SK-N-SH (cell line): ENCODE results near the gene UBE2I. TPM values are rescaled to one million over a fixed set of nuclear protein-coding genes. Genes with fewer than 3 reads are reported as not detected.

Source experiments
- CTCF ChIA-PET: fragments of 300-600, 350-600 bp; formaldehyde crosslinking; extraction: SDS; loops from one replicate; lab custom pipeline; 2021; lab: Yijun Ruan, JAX
- POLR2A ChIA-PET: fragments of 350-600 bp; sonication (Branson Sonifier 250); formaldehyde crosslinking; extraction: SDS; loops from one replicate; lab custom pipeline; 2020; ENCODE audit warnings: antibody characterized with exemption, inconsistent platforms; lab: Yijun Ruan, JAX
- DNase-seq: peaks from one replicate; pipeline ENCODE4 v3.0.0; 2012
- H2AFZ ChIP-seq: fragments of 200-600 bp; sonication (generic); 2 replicates; pipeline ENCODE4 v1.8.1; 2016; ENCODE audit warnings: antibody characterized with exemption, mild to moderate bottlenecking, low read depth
- H3F3A ChIP-seq: fragments of 200-600 bp; sonication (generic); replicated peaks from 2 replicates; pipeline ENCODE3; 2016; ENCODE audit warnings: antibody characterized with exemption, mild to moderate bottlenecking; ENCODE audit not compliant: insufficient read depth
- H3K27ac ChIP-seq, 2 experiments: fragments of 200-500 bp in 1 of 2; fragments of 200-600 bp in 1 of 2; sonication (Bioruptor generic) in 1 of 2; sonication (generic), shearing (Covaris generic) in 1 of 2; 2 replicates each; pipeline versions ENCODE4 v1.5.1 to v1.6.1; 2014 to 2016; ENCODE audit warnings: low read depth in 2 of 2, inconsistent platforms in 1 of 2, low read length in 1 of 2, mild to moderate bottlenecking in 1 of 2, mixed read lengths in 1 of 2
- H3K27me3 ChIP-seq: fragments of 200-600 bp; sonication (generic), shearing (Covaris generic); 2 replicates; pipeline ENCODE4 v1.6.1; 2016; ENCODE audit warnings: mixed run types; ENCODE audit not compliant: insufficient read depth
- H3K36me3 ChIP-seq, 2 experiments: fragments of 200-500 bp in 1 of 2; fragments of 200-600 bp in 1 of 2; sonication (Bioruptor generic) in 1 of 2; sonication (generic) in 1 of 2; replicated peaks in 1 of 2; 2 replicates each; pipeline versions ENCODE3 to v1.5.1; 2014 to 2016; ENCODE audit warnings: low read length in 1 of 2, mild to moderate bottlenecking in 1 of 2; ENCODE audit not compliant: insufficient read depth in 2 of 2, control insufficient read depth in 1 of 2
- H3K4me1 ChIP-seq, 2 experiments: fragments of 200-500 bp in 1 of 2; fragments of 200-600 bp in 1 of 2; sonication (Bioruptor generic) in 1 of 2; sonication (generic), shearing (Covaris generic) in 1 of 2; 2 replicates each; pipeline versions ENCODE4 v1.5.1 to v1.6.1; 2014 to 2016; ENCODE audit warnings: low read depth in 1 of 2, low read length in 1 of 2, mixed run types in 1 of 2; ENCODE audit not compliant: insufficient read depth in 2 of 2, control insufficient read depth in 1 of 2
- H3K4me2 ChIP-seq: fragments of 200-600 bp; sonication (generic), shearing (Covaris generic); 2 replicates; pipeline ENCODE4 v1.6.1; 2017; ENCODE audit warnings: mixed run types
- H3K4me3 ChIP-seq, 2 experiments: fragments of 200-500 bp in 1 of 2; fragments of 200-600 bp in 1 of 2; sonication (Bioruptor generic) in 1 of 2; sonication (generic), shearing (Covaris generic) in 1 of 2; 2 replicates each; pipeline versions ENCODE4 v1.5.1 to v1.8.1; 2014 to 2016; ENCODE audit warnings: low read depth in 2 of 2, inconsistent platforms in 1 of 2, low read length in 1 of 2, mild to moderate bottlenecking in 1 of 2, mixed read lengths in 1 of 2, moderate library complexity in 1 of 2
- H3K79me2 ChIP-seq: fragments of 200-600 bp; sonication (generic); 2 replicates; pipeline ENCODE4 v1.8.1; 2017; ENCODE audit warnings: mild to moderate bottlenecking; ENCODE audit not compliant: insufficient read depth
- H3K9ac ChIP-seq: fragments of 200-600 bp; sonication (generic); 2 replicates; pipeline ENCODE4 v1.6.1; 2017; ENCODE audit warnings: mixed run types
- H3K9me2 ChIP-seq: fragments of 200-600 bp; sonication (generic); 2 replicates; pipeline ENCODE4 v1.6.1; 2017; ENCODE audit warnings: mixed run types
- H3K9me3 ChIP-seq: fragments of 200-600 bp; sonication (generic); 2 replicates; pipeline ENCODE4 v1.6.1; 2017; ENCODE audit warnings: mixed run types, mild to moderate bottlenecking, moderate library complexity
- H4K20me1 ChIP-seq: fragments of 200-600 bp; sonication (generic); 2 replicates; pipeline ENCODE4 v1.6.1; 2017; ENCODE audit warnings: mild to moderate bottlenecking, mixed run types; ENCODE audit not compliant: insufficient read depth
- EP300 ChIP-seq, 2 experiments: IDR thresholded peaks; 2 replicates each; pipeline versions ENCODE4 v1.4.0 to v1.6.1; 2012; ENCODE audit warnings: borderline replicate concordance in 1 of 2, low read depth in 1 of 2, low read length in 1 of 2
- EZH2phosphoT487 ChIP-seq: fragments of 200-600 bp; sonication (generic); IDR thresholded peaks from 2 replicates; pipeline ENCODE4 v1.6.1; 2017; ENCODE audit warnings: low read depth, mixed run types, mild to moderate bottlenecking, antibody characterized with exemption, moderate library complexity, borderline replicate concordance
- FOXM1 ChIP-seq: IDR thresholded peaks from 2 replicates; pipeline ENCODE4 v1.4.0; 2012; ENCODE audit warnings: low read depth, mild to moderate bottlenecking
- GABPA ChIP-seq: IDR thresholded peaks from 2 replicates; pipeline ENCODE4 v1.4.0; 2012; ENCODE audit warnings: low read depth, mild to moderate bottlenecking
- GATA2 ChIP-seq: sonication (generic); formaldehyde crosslinking; IDR thresholded peaks from 2 replicates; pipeline ENCODE4 v1.5.0; 2020; ENCODE audit warnings: mild to moderate bottlenecking, missing genetic modification reagents
- JUND ChIP-seq: IDR thresholded peaks from 2 replicates; pipeline ENCODE4 v1.4.0; 2012
- MXI1 ChIP-seq: IDR thresholded peaks from 2 replicates; pipeline ENCODE4 v1.6.1; 2012; ENCODE audit warnings: mild to moderate bottlenecking, low read depth, low read length, improper control_type of control experiment
- NRF1 ChIP-seq: IDR thresholded peaks from 2 replicates; pipeline ENCODE4 v1.6.1; 2012; ENCODE audit warnings: low read depth, mild to moderate bottlenecking, low read length
- POLR2AphosphoS5 ChIP-seq: IDR thresholded peaks from 2 replicates; pipeline ENCODE4 v1.6.1; 2012; ENCODE audit warnings: low read depth, low read length
- RFX5 ChIP-seq: IDR thresholded peaks from 2 replicates; pipeline ENCODE4 v1.6.1; 2012; ENCODE audit warnings: mild to moderate bottlenecking, improper control_type of control experiment, low read length
- RXRA ChIP-seq: IDR thresholded peaks from 2 replicates; pipeline ENCODE4 v1.4.0; 2012; ENCODE audit warnings: low read depth, mild to moderate bottlenecking, borderline replicate concordance
- SIN3A ChIP-seq: IDR thresholded peaks from 2 replicates; pipeline ENCODE4 v1.6.1; 2012; ENCODE audit warnings: low read depth, mild to moderate bottlenecking, low read length, moderate library complexity, borderline replicate concordance
- TAF1 ChIP-seq: IDR thresholded peaks from 2 replicates; pipeline ENCODE4 v1.6.1; 2012; ENCODE audit warnings: low read depth, mild to moderate bottlenecking, low read length, moderate library complexity, borderline replicate concordance
- TCF12 ChIP-seq: IDR thresholded peaks from 2 replicates; pipeline ENCODE4 v1.4.0; 2012
- TEAD4 ChIP-seq: IDR thresholded peaks from 2 replicates; pipeline ENCODE4 v1.4.0; 2012; ENCODE audit warnings: mild to moderate bottlenecking, borderline replicate concordance; ENCODE audit not compliant: insufficient read depth
- YY1 ChIP-seq: IDR thresholded peaks from 2 replicates; pipeline ENCODE4 v1.4.0; 2012; ENCODE audit warnings: low read depth, mild to moderate bottlenecking
- WGBS: methylation state at CpG from one replicate; pipeline ENCODE4 v1.1.6; 2017; ENCODE audit warnings: low lambda C conversion rate; 5-methylcytosine and 5-hydroxymethylcytosine counted together
- polyA plus RNA-seq, 3 experiments: library from polyadenylated mRNA; depleted of rRNA; stranded (reverse); fragments of >200 nt; gene quantifications; 2 replicates each; pipeline ENCODE4 v1.2.3, GENCODE V29; 2012
- TF ChIP-seq, protein P1 (sequence below): fragments of 200-600 bp; sonication (generic); IDR thresholded peaks from 2 replicates; pipeline ENCODE4 v1.6.1; 2017; ENCODE audit warnings: antibody characterized with exemption, mild to moderate bottlenecking, moderate library complexity
- TF ChIP-seq, protein P2 (sequence below): fragments of 150-350 bp; IDR thresholded peaks from 2 replicates; pipeline ENCODE4 v1.6.1; 2017; ENCODE audit warnings: antibody characterized with exemption, low read length, low read depth, borderline replicate concordance
- TF ChIP-seq, protein P3 (sequence below): IDR thresholded peaks from 2 replicates; pipeline ENCODE4 v1.4.0; 2012; ENCODE audit warnings: low read depth
- TF ChIP-seq, protein P4 (sequence below): IDR thresholded peaks from 2 replicates; pipeline ENCODE4 v1.6.1; 2012; ENCODE audit warnings: mild to moderate bottlenecking, low read depth, low read length, moderate library complexity
- TF ChIP-seq, protein P5 (sequence below): IDR thresholded peaks from 2 replicates; pipeline ENCODE4 v1.4.0; 2012; ENCODE audit warnings: low read depth, borderline replicate concordance

UBE2I gene
- 107 and 113 TPM in 2 replicates for polyA plus RNA-seq (2012; rRNA removed)
- 126 and 141 TPM in 2 replicates for polyA plus RNA-seq (2012; cell fraction: cytosol; rRNA removed)
- polyA plus RNA-seq (2012; cell fraction: nucleus; rRNA removed), result 116 and 131 TPM in 2 replicates

DNA sequence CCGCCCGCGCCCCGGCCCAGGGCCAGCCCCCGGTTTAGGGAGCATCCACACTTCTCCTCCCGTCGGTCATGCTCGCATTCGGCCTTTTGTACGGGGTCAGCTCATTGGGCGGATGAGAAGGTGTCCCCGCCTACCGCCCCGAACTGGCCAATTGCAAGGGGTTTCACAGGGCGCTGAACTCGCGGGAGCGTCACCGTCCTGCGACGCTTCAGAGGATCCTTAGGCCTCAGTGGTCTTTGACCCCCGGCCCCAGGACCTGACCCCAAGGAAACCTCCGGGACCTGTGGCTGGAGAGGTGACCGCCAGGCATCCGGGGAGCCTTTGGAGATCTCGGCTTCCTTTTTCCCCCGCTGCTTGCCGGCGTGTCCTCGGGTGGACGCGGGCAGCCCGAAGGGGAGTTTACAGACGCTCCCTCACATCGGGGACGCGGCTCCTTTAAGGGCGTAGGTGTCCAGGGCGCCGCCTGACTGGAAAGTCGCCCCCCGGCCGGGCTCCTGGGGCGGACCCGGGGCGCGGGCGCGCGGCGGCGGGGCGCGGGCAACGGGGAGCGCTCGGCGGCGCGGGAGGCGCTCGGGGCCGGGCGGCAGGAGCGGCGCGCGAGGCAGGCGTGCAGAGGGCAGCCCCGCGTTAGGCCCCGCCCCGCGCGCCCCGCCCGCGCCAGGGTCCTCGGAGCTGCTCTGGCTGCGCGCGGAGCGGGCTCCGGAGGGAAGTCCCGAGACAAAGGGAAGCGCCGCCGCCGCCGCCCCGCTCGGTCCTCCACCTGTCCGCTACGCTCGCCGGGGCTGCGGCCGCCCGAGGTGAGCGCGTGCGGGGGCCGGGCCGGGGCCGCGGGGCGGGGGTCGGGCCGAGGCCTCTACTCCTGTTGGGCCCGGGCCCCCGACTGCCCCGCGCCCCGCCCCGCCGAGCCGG, at the start of gene UBE2I:
Gene UBE2I, plus strand, starts transcription at position 660 of the 909 bp plus-strand sequence. CDS start 4,395 bp downstream, outside the sequence.
- Histone ChIP-seq H3K4me2 (peak within 1 kb of the TSS; percentile 82), H3K79me2 (peaks cover 44% of the 10 kb centered on the region), H3K36me3 (peaks cover 0 to 18% of the 10 kb centered on the region in 2 experiments), H3F3A (peaks cover 4% of the 10 kb centered on the region), H3K4me1 (peaks cover 10 to 27% of the 10 kb centered on the region in 2 experiments; a peak in 2 of 4 replicates), H3K9ac (peak within 1 kb of the TSS; percentile 100), H3K9me3 (no peaks in the 10 kb centered on the region), H3K27me3 (no peaks in the 10 kb centered on the region), H3K27ac (peak within 1 kb of the TSS; percentile 98 to 99), H2AFZ (peak within 1 kb of the TSS; percentile 91), H3K9me2 (no peaks in the 10 kb centered on the region), H4K20me1 (peaks cover 44% of the 10 kb centered on the region), H3K4me3 (peak within 1 kb of the TSS; percentile 74 to 94)
- DNase-seq, result peak; percentile 98
- ChIA-PET POLR2A (interaction anchor here (0.5 to 1.5 kb wide), 5 partner anchors 23 to 104 kb away, joined by 3 to 7 read pairs (median 3); no protein-coding TSS in a partner anchor), CTCF (interaction anchor here (1.0 to 1.8 kb wide), 2 partner anchors 9 to 17 kb away, joined by 3 to 6 read pairs; no protein-coding TSS in a partner anchor)
- WGBS, result no CpG with 5 or more reads among the region's 117 CpGs
- TF ChIP-seq FOXM1, result no peak
- no peak for TF ChIP-seq SIN3A
- TF ChIP-seq, protein P1, sequence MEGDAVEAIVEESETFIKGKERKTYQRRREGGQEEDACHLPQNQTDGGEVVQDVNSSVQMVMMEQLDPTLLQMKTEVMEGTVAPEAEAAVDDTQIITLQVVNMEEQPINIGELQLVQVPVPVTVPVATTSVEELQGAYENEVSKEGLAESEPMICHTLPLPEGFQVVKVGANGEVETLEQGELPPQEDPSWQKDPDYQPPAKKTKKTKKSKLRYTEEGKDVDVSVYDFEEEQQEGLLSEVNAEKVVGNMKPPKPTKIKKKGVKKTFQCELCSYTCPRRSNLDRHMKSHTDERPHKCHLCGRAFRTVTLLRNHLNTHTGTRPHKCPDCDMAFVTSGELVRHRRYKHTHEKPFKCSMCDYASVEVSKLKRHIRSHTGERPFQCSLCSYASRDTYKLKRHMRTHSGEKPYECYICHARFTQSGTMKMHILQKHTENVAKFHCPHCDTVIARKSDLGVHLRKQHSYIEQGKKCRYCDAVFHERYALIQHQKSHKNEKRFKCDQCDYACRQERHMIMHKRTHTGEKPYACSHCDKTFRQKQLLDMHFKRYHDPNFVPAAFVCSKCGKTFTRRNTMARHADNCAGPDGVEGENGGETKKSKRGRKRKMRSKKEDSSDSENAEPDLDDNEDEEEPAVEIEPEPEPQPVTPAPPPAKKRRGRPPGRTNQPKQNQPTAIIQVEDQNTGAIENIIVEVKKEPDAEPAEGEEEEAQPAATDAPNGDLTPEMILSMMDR, result no peak
- TF ChIP-seq, protein P2, sequence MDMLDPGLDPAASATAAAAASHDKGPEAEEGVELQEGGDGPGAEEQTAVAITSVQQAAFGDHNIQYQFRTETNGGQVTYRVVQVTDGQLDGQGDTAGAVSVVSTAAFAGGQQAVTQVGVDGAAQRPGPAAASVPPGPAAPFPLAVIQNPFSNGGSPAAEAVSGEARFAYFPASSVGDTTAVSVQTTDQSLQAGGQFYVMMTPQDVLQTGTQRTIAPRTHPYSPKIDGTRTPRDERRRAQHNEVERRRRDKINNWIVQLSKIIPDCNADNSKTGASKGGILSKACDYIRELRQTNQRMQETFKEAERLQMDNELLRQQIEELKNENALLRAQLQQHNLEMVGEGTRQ, result no peak
- TF ChIP-seq EP300 (IDR thresholded peaks at IDR 0.05; ENCODE audit: borderline replicate concordance in 1 of 2, low read depth in 1 of 2, low read length in 1 of 2), result no peak; a peak in 1 of 4 replicates
- TF ChIP-seq, protein P3, sequence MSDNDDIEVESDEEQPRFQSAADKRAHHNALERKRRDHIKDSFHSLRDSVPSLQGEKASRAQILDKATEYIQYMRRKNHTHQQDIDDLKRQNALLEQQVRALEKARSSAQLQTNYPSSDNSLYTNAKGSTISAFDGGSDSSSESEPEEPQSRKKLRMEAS, result peak; percentile 27; the same call in 1 of the 2 replicates
- TF ChIP-seq TAF1, result peak; percentile 83
- TF ChIP-seq, protein P4, sequence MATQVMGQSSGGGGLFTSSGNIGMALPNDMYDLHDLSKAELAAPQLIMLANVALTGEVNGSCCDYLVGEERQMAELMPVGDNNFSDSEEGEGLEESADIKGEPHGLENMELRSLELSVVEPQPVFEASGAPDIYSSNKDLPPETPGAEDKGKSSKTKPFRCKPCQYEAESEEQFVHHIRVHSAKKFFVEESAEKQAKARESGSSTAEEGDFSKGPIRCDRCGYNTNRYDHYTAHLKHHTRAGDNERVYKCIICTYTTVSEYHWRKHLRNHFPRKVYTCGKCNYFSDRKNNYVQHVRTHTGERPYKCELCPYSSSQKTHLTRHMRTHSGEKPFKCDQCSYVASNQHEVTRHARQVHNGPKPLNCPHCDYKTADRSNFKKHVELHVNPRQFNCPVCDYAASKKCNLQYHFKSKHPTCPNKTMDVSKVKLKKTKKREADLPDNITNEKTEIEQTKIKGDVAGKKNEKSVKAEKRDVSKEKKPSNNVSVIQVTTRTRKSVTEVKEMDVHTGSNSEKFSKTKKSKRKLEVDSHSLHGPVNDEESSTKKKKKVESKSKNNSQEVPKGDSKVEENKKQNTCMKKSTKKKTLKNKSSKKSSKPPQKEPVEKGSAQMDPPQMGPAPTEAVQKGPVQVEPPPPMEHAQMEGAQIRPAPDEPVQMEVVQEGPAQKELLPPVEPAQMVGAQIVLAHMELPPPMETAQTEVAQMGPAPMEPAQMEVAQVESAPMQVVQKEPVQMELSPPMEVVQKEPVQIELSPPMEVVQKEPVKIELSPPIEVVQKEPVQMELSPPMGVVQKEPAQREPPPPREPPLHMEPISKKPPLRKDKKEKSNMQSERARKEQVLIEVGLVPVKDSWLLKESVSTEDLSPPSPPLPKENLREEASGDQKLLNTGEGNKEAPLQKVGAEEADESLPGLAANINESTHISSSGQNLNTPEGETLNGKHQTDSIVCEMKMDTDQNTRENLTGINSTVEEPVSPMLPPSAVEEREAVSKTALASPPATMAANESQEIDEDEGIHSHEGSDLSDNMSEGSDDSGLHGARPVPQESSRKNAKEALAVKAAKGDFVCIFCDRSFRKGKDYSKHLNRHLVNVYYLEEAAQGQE, result no peak
- no peak for TF ChIP-seq NRF1
- peak; percentile 4; the same call in 1 of the 2 replicates for TF ChIP-seq GABPA
- TF ChIP-seq YY1, result no peak; the same call in none of the 2 replicates
- no peak for TF ChIP-seq GATA2
- peak; percentile 29; the same call in 1 of the 2 replicates for TF ChIP-seq POLR2AphosphoS5
- TF ChIP-seq, protein P5, sequence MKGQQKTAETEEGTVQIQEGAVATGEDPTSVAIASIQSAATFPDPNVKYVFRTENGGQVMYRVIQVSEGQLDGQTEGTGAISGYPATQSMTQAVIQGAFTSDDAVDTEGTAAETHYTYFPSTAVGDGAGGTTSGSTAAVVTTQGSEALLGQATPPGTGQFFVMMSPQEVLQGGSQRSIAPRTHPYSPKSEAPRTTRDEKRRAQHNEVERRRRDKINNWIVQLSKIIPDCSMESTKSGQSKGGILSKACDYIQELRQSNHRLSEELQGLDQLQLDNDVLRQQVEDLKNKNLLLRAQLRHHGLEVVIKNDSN, result no peak
- no peak for TF ChIP-seq TEAD4
- TF ChIP-seq TCF12, result no peak
- TF ChIP-seq MXI1, result no peak; the same call in 1 of the 2 replicates
- no peak for TF ChIP-seq RFX5
- TF ChIP-seq JUND, result no peak
- no peak for TF ChIP-seq EZH2phosphoT487
- TF ChIP-seq RXRA, result no peak
